ENCODE data around the gene PRSS27.
"Not testable (repeated sequence)": the region's sequence is repeated elsewhere in the genome, so short reads cannot be mapped to it uniquely, and the experiment has no call there.

GRCh38 chr16:2670017-2670416, 50.0 kb downstream of the PRSS27 start:
- not testable (repeated sequence) for TF ChIP-seq POLR2A (IDR thresholded peaks at IDR 0.05; ENCODE audit: control extremely low read depth in 1 of 2, low read depth in 2 of 2, low read length in 2 of 2); TEAD4 (IDR thresholded peaks at IDR 0.05; ENCODE audit: low read depth, low read length); ATF3 (IDR thresholded peaks at IDR 0.05; ENCODE audit: insufficient read depth, low read depth, low read length); SIX5 (IDR thresholded peaks at IDR 0.05; ENCODE audit: low read depth, low read length); MAFK (IDR thresholded peaks at IDR 0.05; ENCODE audit: low read depth, low read length); HDAC2 (IDR thresholded peaks at IDR 0.05; ENCODE audit: borderline replicate concordance in 1 of 2, low read depth in 2 of 2, low read length in 2 of 2); RFX5 (IDR thresholded peaks at IDR 0.05; ENCODE audit: borderline replicate concordance, low read depth, low read length)
- peak; percentile 44 to 73 (median 65) for TF ChIP-seq CTCF (IDR thresholded peaks at IDR 0.05; ENCODE audit: control extremely low read depth in 1 of 3, insufficient read depth in 1 of 3, low read depth in 1 of 3, low read length in 3 of 3)
